GM12873 (cell line): ENCODE measurements around the gene EEPD1.

ENCODE experiments used
- TF ChIP-seq, protein P1 (sequence below): IDR thresholded peaks from 2 replicates; pipeline ENCODE4 v1.5.1; 2012; ENCODE audit warnings: low read depth, mild to moderate bottlenecking, moderate library complexity, low read length, control low read depth; ENCODE audit not compliant: insufficient read depth; ENCODE audit errors: missing control alignments

EEPD1 gene

DNA sequence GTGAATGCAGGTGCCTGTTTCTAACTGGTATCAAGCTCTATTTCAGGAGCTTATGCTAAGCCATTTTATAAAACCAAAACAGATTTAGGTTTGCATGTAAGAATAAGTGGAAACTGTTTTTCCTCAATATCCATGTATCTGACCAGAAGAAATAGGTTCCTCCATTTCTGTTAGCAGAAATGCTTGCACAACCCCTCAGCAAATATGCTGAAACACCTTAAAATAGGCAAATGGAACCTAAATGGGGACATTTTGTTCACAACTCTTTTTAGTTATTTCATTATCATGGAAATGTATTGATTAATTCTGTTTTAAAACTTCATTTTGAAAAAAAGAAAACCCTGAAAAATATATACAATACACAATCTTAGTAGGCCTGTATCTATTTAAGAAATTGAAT lies 8.9 kb upstream of the EEPD1 start:
- TF ChIP-seq, protein P1, sequence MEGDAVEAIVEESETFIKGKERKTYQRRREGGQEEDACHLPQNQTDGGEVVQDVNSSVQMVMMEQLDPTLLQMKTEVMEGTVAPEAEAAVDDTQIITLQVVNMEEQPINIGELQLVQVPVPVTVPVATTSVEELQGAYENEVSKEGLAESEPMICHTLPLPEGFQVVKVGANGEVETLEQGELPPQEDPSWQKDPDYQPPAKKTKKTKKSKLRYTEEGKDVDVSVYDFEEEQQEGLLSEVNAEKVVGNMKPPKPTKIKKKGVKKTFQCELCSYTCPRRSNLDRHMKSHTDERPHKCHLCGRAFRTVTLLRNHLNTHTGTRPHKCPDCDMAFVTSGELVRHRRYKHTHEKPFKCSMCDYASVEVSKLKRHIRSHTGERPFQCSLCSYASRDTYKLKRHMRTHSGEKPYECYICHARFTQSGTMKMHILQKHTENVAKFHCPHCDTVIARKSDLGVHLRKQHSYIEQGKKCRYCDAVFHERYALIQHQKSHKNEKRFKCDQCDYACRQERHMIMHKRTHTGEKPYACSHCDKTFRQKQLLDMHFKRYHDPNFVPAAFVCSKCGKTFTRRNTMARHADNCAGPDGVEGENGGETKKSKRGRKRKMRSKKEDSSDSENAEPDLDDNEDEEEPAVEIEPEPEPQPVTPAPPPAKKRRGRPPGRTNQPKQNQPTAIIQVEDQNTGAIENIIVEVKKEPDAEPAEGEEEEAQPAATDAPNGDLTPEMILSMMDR, result no peak

DNA sequence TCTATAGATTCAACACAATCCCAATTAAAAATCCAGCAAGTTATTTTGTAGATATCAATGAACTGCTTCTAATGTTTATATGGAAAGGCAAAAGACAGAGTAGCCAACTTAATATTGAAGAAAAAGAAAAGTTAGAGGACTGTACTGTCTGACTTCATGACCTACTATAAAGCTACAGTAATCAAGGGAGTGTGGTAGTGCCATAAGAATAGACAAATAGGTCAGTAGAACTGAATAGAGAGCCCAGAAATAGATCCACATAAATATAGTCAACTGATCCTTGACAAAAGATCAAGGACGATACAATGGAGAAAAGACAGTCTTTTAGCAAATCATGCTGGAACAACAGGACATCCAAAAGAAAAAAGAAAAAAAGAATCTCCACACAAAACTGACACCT lies 7.4 kb upstream of the EEPD1 start:
- TF ChIP-seq, protein P1, result no peak

GRCh38 chr7:36147361-36147760 lies 5.7 kb upstream of the EEPD1 start:
- TF ChIP-seq, protein P1, result no peak

DNA sequence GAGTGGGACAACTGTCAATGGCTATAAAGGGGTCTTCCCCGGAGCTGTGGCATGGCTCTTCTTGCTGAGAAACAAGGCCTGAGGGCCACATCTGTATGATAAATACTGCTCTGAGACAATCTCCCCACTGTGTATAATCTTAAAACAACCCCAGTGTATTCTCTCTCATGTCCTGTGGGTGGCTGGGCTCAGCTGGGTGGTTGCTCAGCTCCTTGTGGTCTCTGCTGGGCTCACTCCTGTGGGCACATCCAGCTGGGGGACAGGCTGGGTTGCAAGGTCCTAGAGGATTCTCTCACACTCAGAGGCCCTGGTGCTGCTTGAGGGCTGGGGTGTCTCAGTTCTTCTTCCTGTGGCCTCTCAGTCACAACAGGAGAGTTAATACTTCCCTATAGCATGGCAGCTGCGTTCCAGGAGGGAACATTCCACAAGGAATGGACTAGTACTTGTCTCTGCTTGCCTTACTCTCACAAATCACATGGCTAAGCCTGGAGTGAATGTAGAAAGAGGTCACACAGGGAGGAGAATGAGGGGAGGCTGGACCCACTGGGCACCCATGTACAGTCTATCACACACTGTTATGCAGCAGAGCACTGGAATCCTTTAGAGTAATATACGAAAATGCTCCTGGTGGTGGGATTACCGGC lies 4.5 kb upstream of the EEPD1 start:
- TF ChIP-seq, protein P1, result no peak

DNA sequence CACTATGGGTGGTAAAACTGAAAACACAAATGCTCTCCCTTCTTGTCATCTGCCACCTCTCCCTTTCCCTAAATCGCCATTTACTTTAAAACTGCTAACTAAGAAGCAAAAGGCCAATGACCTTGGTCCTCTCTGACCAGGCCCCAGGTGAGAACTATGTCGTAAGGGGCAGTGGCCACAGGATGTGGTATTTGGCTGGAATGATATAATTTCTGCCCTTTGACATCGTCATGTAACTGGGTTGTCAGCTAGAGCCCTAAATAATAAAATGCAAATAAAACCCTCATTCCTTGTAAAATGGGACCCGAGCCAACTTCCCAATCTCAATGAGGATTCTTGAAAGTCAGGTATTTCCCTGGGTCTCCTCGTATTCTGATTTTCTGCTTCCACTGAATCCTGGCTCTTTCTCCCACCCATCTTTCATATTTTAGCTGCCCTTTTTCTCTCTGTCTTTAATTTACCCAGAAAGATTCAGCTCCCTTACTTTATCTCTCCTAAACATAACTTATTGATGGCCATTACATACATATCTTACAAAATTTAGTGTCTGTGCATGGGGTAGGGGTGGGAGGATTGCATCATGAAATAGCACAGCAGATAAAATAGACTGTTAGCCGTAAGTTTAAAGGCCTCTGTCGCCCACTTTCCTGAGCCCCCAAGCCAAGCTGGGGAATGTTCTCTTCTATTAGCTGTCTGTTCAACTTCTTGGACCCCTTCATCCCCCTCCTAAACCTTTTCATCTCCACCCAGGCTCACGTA lies 3.2 kb upstream of the EEPD1 start:
- TF ChIP-seq, protein P1, result no peak

DNA sequence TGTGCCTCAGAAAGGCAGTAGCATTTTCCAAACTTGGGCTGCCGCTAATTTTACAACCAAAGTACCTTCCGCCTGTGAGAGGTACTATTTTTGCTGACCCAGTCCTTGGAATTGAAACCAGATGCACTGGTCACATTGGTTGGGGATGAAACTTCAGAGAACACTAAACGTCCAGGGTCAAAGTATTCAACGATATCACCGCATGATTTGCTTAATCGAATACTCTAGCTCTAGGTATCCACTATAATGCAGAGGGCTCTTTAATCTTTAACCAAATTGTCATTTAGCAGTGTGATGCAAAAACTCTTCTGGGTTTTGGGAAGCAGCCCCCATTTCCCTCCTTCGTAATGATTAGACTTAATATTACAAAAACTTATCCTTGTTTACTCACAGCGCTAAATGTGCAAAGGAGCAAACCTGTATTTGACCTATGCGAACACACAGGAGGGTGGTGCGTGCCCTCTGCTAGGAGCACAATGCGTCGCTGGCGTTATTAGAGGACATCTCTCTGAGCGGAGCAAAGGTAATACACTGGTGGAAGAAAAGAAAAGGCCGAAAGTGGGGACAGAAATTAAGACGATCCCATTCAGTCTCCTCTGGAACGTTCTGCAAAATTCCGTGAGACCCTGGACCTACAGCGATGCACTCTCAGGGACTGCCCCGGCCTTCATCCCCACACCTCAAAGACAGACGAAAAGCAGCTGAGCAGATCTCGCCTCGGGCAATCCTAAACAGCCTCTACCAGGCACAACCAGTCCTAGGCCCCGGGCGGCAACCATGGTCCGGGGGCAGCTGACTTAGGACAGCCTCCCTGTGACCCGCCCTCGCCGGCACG lies 916 bp upstream of the EEPD1 start:
- TF ChIP-seq, protein P1, result no peak

DNA sequence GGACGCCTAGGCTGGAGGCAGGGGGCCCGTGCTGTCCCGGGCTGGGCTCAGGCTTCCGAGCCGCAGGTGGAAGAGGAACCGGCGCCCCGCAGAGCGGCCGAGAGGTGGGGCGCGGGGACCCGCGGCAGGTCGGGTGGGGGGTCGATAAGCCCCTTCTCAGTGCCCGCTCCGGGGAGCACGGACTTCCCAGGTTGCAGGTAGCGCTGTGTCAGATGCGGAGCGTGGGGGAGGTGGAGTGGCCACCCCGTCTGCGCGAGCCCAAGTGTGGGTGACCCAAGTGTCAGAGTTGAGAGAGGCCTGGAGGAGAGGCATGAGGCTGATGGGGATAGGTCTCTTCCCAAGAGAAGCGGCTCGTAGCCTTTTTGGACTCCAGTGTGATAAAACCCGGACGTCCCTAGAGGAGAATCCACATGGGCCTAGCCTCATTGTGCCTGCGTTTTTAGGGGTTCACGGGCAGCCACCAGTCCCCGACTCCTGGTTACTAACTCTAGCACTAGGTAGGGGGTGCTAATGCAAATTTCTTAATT lies 580 bp downstream of the EEPD1 start:
- TF ChIP-seq, protein P1, result no peak
